Mononuclear cell (primary cell): ENCODE data around the gene IFIT5. TPM values are rescaled to one million over a fixed set of nuclear protein-coding genes. Genes with fewer than 3 reads are reported as not detected.

ENCODE experiments used
- H3K27me3 ChIP-seq: 2 replicates; pipeline ENCODE4 v1.6.0; 2011; ENCODE audit warnings: low read length, control low read depth; ENCODE audit not compliant: insufficient read depth
- H3K4me1 ChIP-seq: 2 replicates; pipeline ENCODE4 v1.5.1; 2011; ENCODE audit warnings: mild to moderate bottlenecking, low read length, control low read depth; ENCODE audit not compliant: insufficient read depth
- H3K4me3 ChIP-seq: 2 replicates; pipeline ENCODE4 v1.5.1; 2011; ENCODE audit warnings: mild to moderate bottlenecking, low read length, moderate library complexity
- H3K9me3 ChIP-seq: 2 replicates; pipeline ENCODE4 v1.5.1; 2011; ENCODE audit warnings: low read depth, mild to moderate bottlenecking, control low read depth, low read length
- total RNA-seq: library from RNA; depleted of rRNA; stranded (reverse); fragments of >200 nt; gene quantifications from one replicate; pipeline ENCODE4 v1.2.3, GENCODE V29; 2012

The IFIT5 gene
- total RNA-seq = 50.7 TPM

- H3K27me3 ChIP-seq = no peaks in the 10 kb centered on the region
- H3K4me3 ChIP-seq = peak within 1 kb of the TSS; percentile 92
- H3K4me1 ChIP-seq = peaks cover 41% of the 10 kb centered on the region
- no peaks in the 10 kb centered on the region for H3K9me3 ChIP-seq
These were observed at the start of gene IFIT5 for GRCh38 chr10:89414146-89414878. Gene IFIT5, plus strand, starts transcription at chr10:89414568. Its CDS starts 231 bp downstream, at chr10:89414799.

GRCh38 chr10:89367529-89367928, 46.8 kb upstream of the IFIT5 start:
- Histone ChIP-seq H3K27me3 (no peaks in the 10 kb centered on the region), H3K4me1 (peaks cover 15% of the 10 kb centered on the region), H3K9me3 (no peaks in the 10 kb centered on the region), H3K4me3 (no peak overlapping the region)

- peaks cover 15% of the 10 kb centered on the region for H3K4me1 ChIP-seq
- no peaks in the 10 kb centered on the region for H3K27me3 ChIP-seq
- no peak overlapping the region for H3K4me3 ChIP-seq
- no peaks in the 10 kb centered on the region for H3K9me3 ChIP-seq
These were observed 46.2 kb upstream of the IFIT5 start for GRCh38 chr10:89368129-89368528.

- Histone ChIP-seq H3K9me3 (no peaks in the 10 kb centered on the region), H3K4me3 (no peak overlapping the region), H3K27me3 (no peaks in the 10 kb centered on the region), H3K4me1 (peaks cover 16% of the 10 kb centered on the region)
These were observed 44.9 kb upstream of the IFIT5 start for GRCh38 chr10:89369156-89370105.

- H3K4me3 ChIP-seq = no peak overlapping the region
- no peaks in the 10 kb centered on the region for H3K27me3 ChIP-seq
- H3K9me3 ChIP-seq = no peaks in the 10 kb centered on the region
- peaks cover 15% of the 10 kb centered on the region for H3K4me1 ChIP-seq
These were observed 43.3 kb upstream of the IFIT5 start for GRCh38 chr10:89371079-89371478.

GRCh38 chr10:89371987-89372386, 42.4 kb upstream of the IFIT5 start:
- peaks cover 15% of the 10 kb centered on the region for H3K4me1 ChIP-seq
- H3K4me3 ChIP-seq = no peak overlapping the region
- no peaks in the 10 kb centered on the region for H3K27me3 ChIP-seq
- H3K9me3 ChIP-seq = no peaks in the 10 kb centered on the region

- no peaks in the 10 kb centered on the region for H3K27me3 ChIP-seq
- no peaks in the 10 kb centered on the region for H3K9me3 ChIP-seq
- H3K4me3 ChIP-seq = no peak overlapping the region
- peaks cover 10% of the 10 kb centered on the region for H3K4me1 ChIP-seq
These were observed 40.3 kb upstream of the IFIT5 start for GRCh38 chr10:89373916-89374711.

- Histone ChIP-seq H3K4me1 (peaks cover 10% of the 10 kb centered on the region), H3K27me3 (no peaks in the 10 kb centered on the region), H3K4me3 (no peak overlapping the region)
These were observed 39.6 kb upstream of the IFIT5 start for GRCh38 chr10:89374713-89375141.

GRCh38 chr10:89377705-89378637, 36.4 kb upstream of the IFIT5 start, which contains the start of gene IFIT1B:
Gene IFIT1B, plus strand, starts transcription at chr10:89378056. Its CDS starts 80 bp downstream, at chr10:89378136.
- Histone ChIP-seq H3K4me1 (peaks cover 10% of the 10 kb centered on the region), H3K27me3 (no peaks in the 10 kb centered on the region), H3K9me3 (no peaks in the 10 kb centered on the region), H3K4me3 (no peak within 1 kb of the TSS)

More at GRCh38 chr10:89374713-89375141, 39.6 kb upstream of the IFIT5 start:
- no peaks in the 10 kb centered on the region for H3K9me3 ChIP-seq

- H3K4me1 ChIP-seq = peaks cover 11% of the 10 kb centered on the region
- H3K27me3 ChIP-seq = no peaks in the 10 kb centered on the region
- H3K9me3 ChIP-seq = no peaks in the 10 kb centered on the region
- H3K4me3 ChIP-seq = no peak overlapping the region
These were observed 35.3 kb upstream of the IFIT5 start for GRCh38 chr10:89379103-89379502.

GRCh38 chr10:89382757-89383156, 31.6 kb upstream of the IFIT5 start:
- H3K4me1 ChIP-seq = peaks cover 26% of the 10 kb centered on the region
- no peak overlapping the region for H3K4me3 ChIP-seq
- H3K9me3 ChIP-seq = no peaks in the 10 kb centered on the region
- no peaks in the 10 kb centered on the region for H3K27me3 ChIP-seq

GRCh38 chr10:89384474-89385340, 29.7 kb upstream of the IFIT5 start:
- Histone ChIP-seq H3K4me1 (peaks cover 26% of the 10 kb centered on the region), H3K9me3 (no peaks in the 10 kb centered on the region), H3K4me3 (no peak overlapping the region), H3K27me3 (no peaks in the 10 kb centered on the region)

GRCh38 chr10:89388806-89389205, 25.6 kb upstream of the IFIT5 start:
- Histone ChIP-seq H3K4me3 (no peak overlapping the region), H3K27me3 (no peaks in the 10 kb centered on the region), H3K4me1 (peaks cover 41% of the 10 kb centered on the region), H3K9me3 (no peaks in the 10 kb centered on the region)
